Astrocyte of the spinal cord (primary cell): ENCODE measurements around the gene ASMTL.

ENCODE experiments used
- DNase-seq: peaks from one replicate; pipeline ENCODE4 v3.0.0; 2011; ENCODE audit warnings: low read depth, low spot score
- H3K4me3 ChIP-seq: 2 replicates; pipeline ENCODE4 v1.5.1; 2011; ENCODE audit warnings: low read depth, mild to moderate bottlenecking, low read length, moderate library complexity
- in situ Hi-C: cut with HindIII; loops from 2 replicates; pipeline ENCODE4 v1.10.0; 2017; ENCODE audit warnings: low sequenced_read_pairs
- TF ChIP-seq, protein P1 (sequence below): IDR thresholded peaks from 2 replicates; pipeline ENCODE4 v1.5.1; 2012; ENCODE audit warnings: low read depth, mild to moderate bottlenecking, low read length, inconsistent platforms

Gene ASMTL

DNA sequence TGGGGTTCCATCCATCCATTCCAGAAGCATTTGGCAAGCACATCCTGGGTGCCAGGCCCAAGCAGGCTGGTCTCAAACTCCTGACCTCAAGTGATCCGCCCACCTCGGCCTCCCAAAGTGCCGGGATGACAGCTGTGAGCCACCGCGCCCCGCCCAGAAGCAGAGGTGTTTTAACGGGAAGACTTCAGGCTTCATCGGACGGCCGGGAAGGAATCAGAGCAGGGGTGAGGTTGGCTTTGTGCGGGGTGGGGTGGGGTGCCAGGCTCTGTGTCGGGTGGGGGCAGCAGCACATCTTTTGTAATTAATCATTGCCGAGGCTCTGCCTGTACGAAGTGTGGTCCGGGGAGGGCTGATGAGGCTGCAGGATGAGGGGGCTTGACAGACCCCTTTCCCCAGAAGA is 55.7 kb downstream of the ASMTL start:
- H3K4me3 ChIP-seq, result no peak overlapping the region
- TF ChIP-seq, protein P1, sequence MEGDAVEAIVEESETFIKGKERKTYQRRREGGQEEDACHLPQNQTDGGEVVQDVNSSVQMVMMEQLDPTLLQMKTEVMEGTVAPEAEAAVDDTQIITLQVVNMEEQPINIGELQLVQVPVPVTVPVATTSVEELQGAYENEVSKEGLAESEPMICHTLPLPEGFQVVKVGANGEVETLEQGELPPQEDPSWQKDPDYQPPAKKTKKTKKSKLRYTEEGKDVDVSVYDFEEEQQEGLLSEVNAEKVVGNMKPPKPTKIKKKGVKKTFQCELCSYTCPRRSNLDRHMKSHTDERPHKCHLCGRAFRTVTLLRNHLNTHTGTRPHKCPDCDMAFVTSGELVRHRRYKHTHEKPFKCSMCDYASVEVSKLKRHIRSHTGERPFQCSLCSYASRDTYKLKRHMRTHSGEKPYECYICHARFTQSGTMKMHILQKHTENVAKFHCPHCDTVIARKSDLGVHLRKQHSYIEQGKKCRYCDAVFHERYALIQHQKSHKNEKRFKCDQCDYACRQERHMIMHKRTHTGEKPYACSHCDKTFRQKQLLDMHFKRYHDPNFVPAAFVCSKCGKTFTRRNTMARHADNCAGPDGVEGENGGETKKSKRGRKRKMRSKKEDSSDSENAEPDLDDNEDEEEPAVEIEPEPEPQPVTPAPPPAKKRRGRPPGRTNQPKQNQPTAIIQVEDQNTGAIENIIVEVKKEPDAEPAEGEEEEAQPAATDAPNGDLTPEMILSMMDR, result no peak
- no peak for DNase-seq
- in situ Hi-C loops, result no loop called here

- in situ Hi-C loops, result no loop called here
- TF ChIP-seq, protein P1, result no peak
- no peak overlapping the region for H3K4me3 ChIP-seq
- DNase-seq, result no peak
These were observed 57.0 kb downstream of the ASMTL start for GRCh38 chrX:1395646-1396216.

DNA sequence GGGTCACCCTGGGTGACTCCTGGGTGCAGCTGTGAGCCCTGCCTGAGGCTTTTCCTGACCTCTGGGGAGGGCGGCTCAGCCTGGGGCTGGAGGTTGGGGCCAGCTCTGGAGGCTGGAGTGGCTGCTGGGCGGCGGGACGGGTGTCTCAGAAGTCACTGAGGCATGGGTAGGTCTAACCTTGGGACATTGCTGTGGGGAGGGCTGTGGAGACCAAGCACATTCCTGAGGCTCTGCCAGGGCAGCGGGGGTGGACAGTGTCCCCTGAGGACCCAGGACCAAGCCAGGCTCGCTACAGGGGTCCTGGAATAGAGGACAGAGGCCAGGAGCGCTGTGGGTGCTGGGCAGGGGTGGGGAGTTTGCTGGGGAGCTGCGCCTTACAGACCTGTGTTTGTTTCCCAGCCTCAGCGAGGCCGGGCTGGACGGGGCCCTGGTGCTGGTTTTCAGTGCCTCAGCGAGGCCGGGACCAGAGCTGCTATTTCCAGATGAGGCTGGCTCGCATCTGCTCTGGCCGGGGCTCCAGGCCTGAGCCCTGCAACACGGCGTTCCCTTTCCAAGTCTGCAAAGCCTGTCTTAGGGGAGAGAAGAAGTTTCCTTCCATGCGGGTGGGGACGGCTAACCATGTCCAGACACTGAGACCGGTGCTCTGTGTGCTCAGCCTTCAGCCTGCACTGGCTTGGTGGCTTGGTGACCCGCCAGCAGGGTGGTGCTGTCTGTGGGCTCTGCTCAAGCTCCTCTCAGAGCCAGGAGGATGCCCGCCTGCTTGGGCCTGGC is 57.8 kb downstream of the ASMTL start:
- in situ Hi-C loops, result no loop called here
- TF ChIP-seq, protein P1, result no peak
- DNase-seq, result no peak
- no peak overlapping the region for H3K4me3 ChIP-seq

GRCh38 chrX:1393871-1394615 is 58.7 kb downstream of the ASMTL start:
- no peak for DNase-seq
- no peak overlapping the region for H3K4me3 ChIP-seq
- in situ Hi-C loops, result no loop called here
- TF ChIP-seq, protein P1, result no peak

- DNase-seq, result peak; percentile 75
- in situ Hi-C loops, result no loop called here
- H3K4me3 ChIP-seq, result peak overlapping the region; percentile 66
These were observed 60.2 kb downstream of the ASMTL start for GRCh38 chrX:1392376-1393068.

More at GRCh38 chrX:1392376-1393068, 60.2 kb downstream of the ASMTL start:
- TF ChIP-seq, protein P1, result no peak
